Activated naive CD8-positive, alpha-beta T cell treated with anti-CD3 and anti-CD28 coated beads, Interleukin-2, amount 50 U/mL, for 24 hours (primary cell): ENCODE results near the gene IRF2.
"Not testable (repeated sequence)": the region's sequence is repeated elsewhere in the genome, so short reads cannot be mapped to it uniquely, and the experiment has no call there.

ENCODE experiments used
- ATAC-seq: fragments of 150-1000 bp; cut with Tn5 transposase; one replicate; pipeline ENCODE4 v1.10.0; 2021
- DNase-seq: peaks from one replicate; pipeline ENCODE4 v3.0.0; 2021
- H3K27ac Mint-ChIP-seq: one replicate; pipeline ENCODE4 v1.8.0; 2021; ENCODE audit warnings: mild to moderate bottlenecking, mixed read lengths
- H3K27me3 Mint-ChIP-seq: one replicate; pipeline ENCODE4 v1.8.0; 2021; ENCODE audit warnings: mixed read lengths
- H3K36me3 Mint-ChIP-seq: one replicate; pipeline ENCODE4 v1.8.0; 2021; ENCODE audit warnings: low read depth, mixed read lengths
- H3K4me1 Mint-ChIP-seq: one replicate; pipeline ENCODE4 v1.8.0; 2021; ENCODE audit warnings: mixed read lengths
- H3K4me3 Mint-ChIP-seq: one replicate; pipeline ENCODE4 v1.8.0; 2021; ENCODE audit warnings: mild to moderate bottlenecking, moderate library complexity, mixed read lengths
- H3K9me3 Mint-ChIP-seq: one replicate; pipeline ENCODE4 v1.8.0; 2021; ENCODE audit warnings: mixed read lengths

The IRF2 gene

GRCh38 chr4:184380214-184380613 lies 94.1 kb downstream of the IRF2 start:
- Mint-ChIP-seq H3K36me3 (peaks cover 14% of the 10 kb centered on the region), H3K4me1 (peaks cover 55% of the 10 kb centered on the region)
- H3K9me3 Mint-ChIP-seq, H3K4me3 Mint-ChIP-seq, H3K27me3 Mint-ChIP-seq, H3K27ac Mint-ChIP-seq, ATAC-seq, DNase-seq: not testable (repeated sequence)

GRCh38 chr4:184376923-184377322 lies 97.4 kb downstream of the IRF2 start:
- no peak overlapping the region for H3K27ac Mint-ChIP-seq
- H3K36me3 Mint-ChIP-seq, result peaks cover 14% of the 10 kb centered on the region
- no peaks in the 10 kb centered on the region for H3K9me3 Mint-ChIP-seq
- DNase-seq (no peak), ATAC-seq (no peak)
- H3K27me3 Mint-ChIP-seq, result no peaks in the 10 kb centered on the region
- peaks cover 31% of the 10 kb centered on the region for H3K4me1 Mint-ChIP-seq
- no peak overlapping the region for H3K4me3 Mint-ChIP-seq

DNA sequence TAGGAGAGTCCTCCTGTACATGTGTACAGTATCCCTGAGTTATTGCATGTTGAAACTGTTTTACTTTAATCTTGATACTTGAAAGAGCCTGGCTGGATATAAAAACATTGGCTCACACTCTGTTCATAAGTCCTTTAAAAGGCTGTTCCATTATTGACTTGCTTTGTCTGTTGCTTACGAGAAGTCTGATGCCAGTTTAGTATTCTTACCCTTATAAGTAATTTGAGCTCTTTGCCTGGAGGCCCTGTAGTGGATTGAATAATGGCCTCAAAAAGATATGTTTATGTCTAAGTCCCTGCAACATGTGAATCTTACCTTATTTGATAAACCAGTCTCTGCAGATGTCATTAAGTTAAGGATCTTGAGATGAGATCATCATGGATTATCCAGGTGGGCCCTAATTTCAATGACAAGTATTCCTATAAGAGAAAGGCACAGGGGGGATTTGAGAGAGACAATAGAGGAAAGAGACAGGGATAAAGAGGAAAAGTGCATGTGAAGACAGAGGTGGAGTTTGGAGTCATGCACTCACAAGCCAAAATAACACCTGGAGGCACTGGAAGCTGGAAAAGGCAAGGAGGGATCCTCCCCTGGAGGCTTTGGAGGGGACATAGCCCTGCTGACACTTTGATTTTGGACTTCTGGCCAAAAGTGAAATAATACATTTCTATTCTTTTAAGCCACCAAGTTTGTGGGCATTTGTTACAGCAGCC lies 98.1 kb downstream of the IRF2 start:
- H3K4me1 Mint-ChIP-seq, result peaks cover 24% of the 10 kb centered on the region
- no peaks in the 10 kb centered on the region for H3K9me3 Mint-ChIP-seq
- H3K36me3 Mint-ChIP-seq, result peaks cover 10% of the 10 kb centered on the region
- H3K27ac Mint-ChIP-seq, result no peak overlapping the region
- DNase-seq (no peak), ATAC-seq (no peak)
- no peaks in the 10 kb centered on the region for H3K27me3 Mint-ChIP-seq
- no peak overlapping the region for H3K4me3 Mint-ChIP-seq

GRCh38 chr4:184375623-184376022 lies 98.7 kb downstream of the IRF2 start:
- H3K4me1 Mint-ChIP-seq, result peaks cover 24% of the 10 kb centered on the region
- H3K27ac Mint-ChIP-seq, H3K27me3 Mint-ChIP-seq, H3K4me3 Mint-ChIP-seq, H3K9me3 Mint-ChIP-seq, ATAC-seq, DNase-seq, H3K36me3 Mint-ChIP-seq: not testable (repeated sequence)

GRCh38 chr4:184375027-184375426 lies 99.3 kb downstream of the IRF2 start:
- Mint-ChIP-seq H3K27me3 (no peaks in the 10 kb centered on the region), H3K36me3 (peaks cover 1% of the 10 kb centered on the region), H3K4me1 (peaks cover 20% of the 10 kb centered on the region), H3K9me3 (no peaks in the 10 kb centered on the region), H3K4me3 (no peak overlapping the region), H3K27ac (no peak overlapping the region)
- ATAC-seq (no peak), DNase-seq (no peak)

DNA sequence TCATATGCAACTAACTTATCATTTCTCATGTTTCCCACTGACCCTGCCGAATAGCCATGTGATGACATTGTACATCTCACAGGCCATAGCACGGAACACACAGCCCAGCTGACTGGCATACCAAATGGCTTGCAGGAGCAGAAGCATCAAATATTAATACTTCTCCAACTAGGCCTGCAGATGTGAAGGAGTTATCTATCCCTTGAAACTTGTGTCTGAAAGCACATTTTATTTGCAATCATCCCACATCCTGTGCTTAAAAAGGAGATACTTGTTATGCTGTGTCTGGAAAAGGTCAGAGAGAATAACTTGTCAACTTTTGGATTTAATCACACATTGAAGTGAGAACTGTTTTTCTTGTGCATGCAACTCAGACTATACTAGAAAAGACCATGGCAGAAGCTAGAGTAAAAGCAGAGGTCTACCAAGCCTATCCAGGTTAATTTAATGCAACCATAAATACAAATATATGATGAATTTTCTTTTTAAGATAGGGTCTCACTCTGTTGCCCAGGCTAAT lies 100.4 kb downstream of the IRF2 start:
- no peak overlapping the region for H3K4me3 Mint-ChIP-seq
- peak; percentile 28 for ATAC-seq
- no peaks in the 10 kb centered on the region for H3K27me3 Mint-ChIP-seq
- H3K9me3 Mint-ChIP-seq, result no peaks in the 10 kb centered on the region
- peaks cover 1% of the 10 kb centered on the region for H3K36me3 Mint-ChIP-seq
- H3K27ac Mint-ChIP-seq, result no peak overlapping the region
- no peak for DNase-seq
- H3K4me1 Mint-ChIP-seq, result peaks cover 20% of the 10 kb centered on the region

- Mint-ChIP-seq H3K36me3 (peaks cover 1% of the 10 kb centered on the region), H3K9me3 (no peaks in the 10 kb centered on the region), H3K4me1 (peaks cover 21% of the 10 kb centered on the region), H3K27me3 (no peaks in the 10 kb centered on the region), H3K4me3 (no peak overlapping the region), H3K27ac (no peak overlapping the region)
- DNase-seq, result no peak
- no peak for ATAC-seq
Measured at GRCh38 chr4:184371390-184371787, 103.0 kb downstream of the IRF2 start.

DNA sequence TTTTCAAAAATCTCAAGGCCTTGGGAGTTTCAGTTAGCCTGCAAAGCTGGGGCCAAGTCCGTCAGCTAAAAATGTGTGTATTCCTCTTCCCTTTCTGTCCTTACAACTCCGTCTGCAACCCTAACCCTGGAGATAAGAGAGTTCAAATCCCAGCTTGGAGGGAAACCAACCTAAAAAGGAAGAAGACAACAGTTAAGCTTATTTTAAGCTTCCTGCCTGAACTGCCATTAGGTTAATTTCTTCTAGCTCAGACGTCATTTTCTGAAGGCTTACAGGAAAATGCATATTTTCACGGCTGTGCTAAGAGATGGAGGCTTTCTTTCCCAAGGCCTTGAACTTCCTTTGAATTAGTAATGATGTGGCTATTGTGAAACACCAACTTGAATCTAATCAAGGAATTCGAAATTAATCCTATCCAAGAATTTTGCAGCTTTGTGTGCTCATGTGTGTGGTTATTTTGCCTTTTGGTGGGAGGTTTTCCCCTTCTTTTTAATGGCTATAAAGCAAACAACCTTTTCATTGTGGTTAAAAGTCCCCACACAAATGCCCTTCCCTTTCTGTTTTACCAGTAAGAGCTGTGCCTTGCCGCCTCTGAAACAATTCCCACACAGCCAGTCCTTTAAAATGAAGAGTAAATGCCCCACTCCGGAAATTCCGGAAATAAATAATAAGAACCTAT lies 103.5 kb downstream of the IRF2 start:
- peaks cover 20% of the 10 kb centered on the region for H3K4me1 Mint-ChIP-seq
- DNase-seq, result no peak
- no peaks in the 10 kb centered on the region for H3K9me3 Mint-ChIP-seq

DNA sequence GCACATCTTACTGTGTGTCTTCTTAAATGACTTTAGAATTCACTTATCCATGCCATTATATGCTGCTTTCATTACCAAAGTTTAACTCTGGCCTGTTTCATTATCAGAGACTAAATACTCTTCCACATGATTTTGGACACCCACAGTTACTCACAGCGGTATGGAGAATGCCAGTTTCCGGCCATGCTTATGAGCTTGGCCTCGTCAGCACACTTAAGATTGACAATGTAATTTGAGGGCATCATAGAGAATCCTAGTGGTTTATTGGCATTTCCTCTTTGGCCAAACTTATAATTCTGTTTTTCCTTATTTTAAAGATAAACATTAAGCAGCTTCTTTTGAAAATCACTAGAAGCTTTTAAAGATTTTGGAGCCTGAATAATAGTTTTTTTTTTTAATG lies 104.5 kb downstream of the IRF2 start:
- no peaks in the 10 kb centered on the region for H3K27me3 Mint-ChIP-seq

More for the DNA sequence above, 103.5 kb downstream of the IRF2 start:
- no peak for ATAC-seq
- Mint-ChIP-seq H3K27ac (no peak overlapping the region), H3K27me3 (no peaks in the 10 kb centered on the region), H3K36me3 (no peaks in the 10 kb centered on the region), H3K4me3 (no peak overlapping the region)

DNA sequence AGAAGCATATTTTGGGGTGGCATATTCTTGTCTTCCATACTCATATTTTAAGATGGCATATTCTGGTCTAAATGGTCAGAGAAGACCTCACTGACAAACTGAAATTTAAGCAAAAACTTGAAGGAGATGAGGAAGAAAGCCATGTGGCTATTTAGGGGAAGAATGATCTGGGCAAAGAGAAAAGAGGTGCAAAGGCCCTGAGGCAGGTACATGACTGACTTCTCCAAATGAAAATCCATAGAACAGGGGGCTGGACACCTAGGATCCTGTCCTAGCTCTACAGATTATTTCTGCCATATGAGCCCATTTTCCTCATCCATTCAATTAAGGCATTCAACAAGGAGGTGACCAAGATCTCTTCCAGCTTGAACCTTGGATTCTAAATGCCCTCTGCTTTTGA lies 105.6 kb downstream of the IRF2 start:
- H3K27me3 Mint-ChIP-seq, result no peaks in the 10 kb centered on the region
- no peak for ATAC-seq
- no peak overlapping the region for H3K27ac Mint-ChIP-seq
- H3K9me3 Mint-ChIP-seq, result no peaks in the 10 kb centered on the region
- peaks cover 10% of the 10 kb centered on the region for H3K4me1 Mint-ChIP-seq
- DNase-seq, result no peak
- no peak overlapping the region for H3K4me3 Mint-ChIP-seq
- no peaks in the 10 kb centered on the region for H3K36me3 Mint-ChIP-seq

More for the DNA sequence above, 104.5 kb downstream of the IRF2 start:
- Mint-ChIP-seq H3K9me3 (no peaks in the 10 kb centered on the region), H3K36me3 (no peaks in the 10 kb centered on the region), H3K27ac (no peak overlapping the region), H3K4me3 (no peak overlapping the region), H3K4me1 (peaks cover 14% of the 10 kb centered on the region)
- ATAC-seq (no peak), DNase-seq (no peak)

DNA sequence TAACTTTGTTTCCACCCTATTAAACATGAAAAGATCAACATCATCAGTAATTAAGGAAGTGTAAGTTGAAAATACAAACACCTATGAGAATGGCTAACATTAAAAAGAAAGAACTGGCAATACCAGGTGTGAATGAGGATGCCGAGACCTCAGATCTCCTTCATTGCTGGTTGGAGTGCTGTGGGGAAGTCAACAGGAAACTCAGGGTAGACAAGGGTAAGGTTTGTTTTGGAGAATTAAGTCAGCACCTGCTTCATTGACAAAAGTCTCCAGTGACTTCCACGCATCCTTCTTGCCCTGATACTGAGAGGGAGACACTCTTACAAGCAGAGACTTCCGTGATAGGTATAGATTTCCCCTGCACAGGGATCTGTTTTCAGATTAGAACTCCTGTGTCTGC lies 106.1 kb downstream of the IRF2 start:
- DNase-seq, result no peak
- Mint-ChIP-seq H3K27me3 (no peaks in the 10 kb centered on the region), H3K4me3 (no peak overlapping the region), H3K36me3 (no peaks in the 10 kb centered on the region), H3K27ac (no peak overlapping the region), H3K4me1 (peaks cover 9% of the 10 kb centered on the region), H3K9me3 (no peaks in the 10 kb centered on the region)
- ATAC-seq, result no peak

- no peaks in the 10 kb centered on the region for H3K9me3 Mint-ChIP-seq
- H3K36me3 Mint-ChIP-seq, result no peaks in the 10 kb centered on the region
- ATAC-seq (no peak), DNase-seq (no peak)
- H3K27ac Mint-ChIP-seq, result no peak overlapping the region
- no peak overlapping the region for H3K4me3 Mint-ChIP-seq
- no peaks in the 10 kb centered on the region for H3K27me3 Mint-ChIP-seq
- peaks cover 18% of the 10 kb centered on the region for H3K4me1 Mint-ChIP-seq
Measured at GRCh38 chr4:184364100-184364921, 110.0 kb downstream of the IRF2 start.

DNA sequence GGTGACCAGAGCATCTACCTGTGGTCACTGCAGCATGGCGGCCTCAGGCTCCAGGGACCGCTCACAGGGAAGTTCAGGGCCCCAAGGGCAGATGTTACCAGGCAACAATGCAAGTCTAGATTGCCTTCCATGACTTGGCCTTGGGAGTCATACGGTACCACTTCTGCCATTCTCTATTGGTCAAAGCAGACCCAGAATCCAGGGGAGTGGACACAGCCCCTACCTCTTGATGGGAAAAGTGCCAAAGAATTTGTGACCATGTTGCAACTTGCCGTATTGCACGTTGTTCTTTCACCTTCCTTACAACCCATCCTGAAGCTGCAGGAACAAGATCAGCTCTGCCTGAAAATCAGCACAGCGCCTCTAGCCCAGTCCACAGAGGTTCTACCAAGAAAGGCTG lies 111.1 kb downstream of the IRF2 start:
- no peak for ATAC-seq
- H3K36me3 Mint-ChIP-seq, result no peaks in the 10 kb centered on the region
- no peak overlapping the region for H3K4me3 Mint-ChIP-seq
- no peaks in the 10 kb centered on the region for H3K9me3 Mint-ChIP-seq
- no peaks in the 10 kb centered on the region for H3K27me3 Mint-ChIP-seq
- peaks cover 18% of the 10 kb centered on the region for H3K4me1 Mint-ChIP-seq
- no peak for DNase-seq
- no peak overlapping the region for H3K27ac Mint-ChIP-seq

GRCh38 chr4:184362396-184362795 lies 112.0 kb downstream of the IRF2 start:
- DNase-seq, result no peak
- no peak for ATAC-seq
- no peaks in the 10 kb centered on the region for H3K36me3 Mint-ChIP-seq
- no peaks in the 10 kb centered on the region for H3K9me3 Mint-ChIP-seq
- peaks cover 17% of the 10 kb centered on the region for H3K4me1 Mint-ChIP-seq
- no peak overlapping the region for H3K27ac Mint-ChIP-seq
- no peak overlapping the region for H3K4me3 Mint-ChIP-seq
- H3K27me3 Mint-ChIP-seq, result no peaks in the 10 kb centered on the region

GRCh38 chr4:184361443-184361842 lies 112.9 kb downstream of the IRF2 start:
- no peaks in the 10 kb centered on the region for H3K36me3 Mint-ChIP-seq
- DNase-seq, result no peak
- no peaks in the 10 kb centered on the region for H3K27me3 Mint-ChIP-seq
- no peak overlapping the region for H3K4me3 Mint-ChIP-seq
- H3K9me3 Mint-ChIP-seq, result no peaks in the 10 kb centered on the region
- peaks cover 18% of the 10 kb centered on the region for H3K4me1 Mint-ChIP-seq
- H3K27ac Mint-ChIP-seq, result no peak overlapping the region
- no peak for ATAC-seq
